Activated CD4-positive, alpha-beta T cell treated with anti-CD3 and anti-CD28 coated beads, Interleukin-2, Interleukin-6, amounts not matched to agents 100 ng/mL and 50 ng/mL, durations not matched to agents 16 hours and 8 hours (primary cell): ENCODE measurements around the gene HEXD.

Source experiments
- DNase-seq: peaks from one replicate; pipeline ENCODE4 v3.0.0-alpha.2; 2020

Gene HEXD

GRCh38 chr17:82416771-82417170 is 1.4 kb upstream of the HEXD start:
- no peak for DNase-seq

GRCh38 chr17:82419540-82419939 is 1.4 kb downstream of the HEXD start:
- peak; percentile 30 for DNase-seq

GRCh38 chr17:82424001-82424862 is 6.1 kb downstream of the HEXD start:
- peak; percentile 66 for DNase-seq

- DNase-seq: no peak
Measured at GRCh38 chr17:82424863-82425159, 6.7 kb downstream of the HEXD start.

- DNase-seq: no peak
Measured at GRCh38 chr17:82428546-82428945, 10.4 kb downstream of the HEXD start.

GRCh38 chr17:82429824-82430223 is 11.7 kb downstream of the HEXD start:
- no peak for DNase-seq

- DNase-seq: no peak
Measured at GRCh38 chr17:82432017-82432416, 13.9 kb downstream of the HEXD start.

- DNase-seq: no peak
Measured at GRCh38 chr17:82433560-82434215, 15.5 kb downstream of the HEXD start.

GRCh38 chr17:82434216-82434565 is 16.0 kb downstream of the HEXD start:
- DNase-seq: no peak

GRCh38 chr17:82435103-82435502 is 17.0 kb downstream of the HEXD start:
- DNase-seq: no peak

- DNase-seq: no peak
Measured at GRCh38 chr17:82435601-82436583, 17.7 kb downstream of the HEXD start.

GRCh38 chr17:82436601-82437324 is 18.6 kb downstream of the HEXD start:
- DNase-seq: no peak

GRCh38 chr17:82437325-82437668 is 19.1 kb downstream of the HEXD start:
- DNase-seq: no peak

GRCh38 chr17:82438401-82439193 is 20.4 kb downstream of the HEXD start:
- no peak for DNase-seq

GRCh38 chr17:82439194-82439828 is 21.2 kb downstream of the HEXD start:
- no peak for DNase-seq

- DNase-seq: no peak
Measured at GRCh38 chr17:82439829-82440365, 21.8 kb downstream of the HEXD start.

GRCh38 chr17:82440469-82440981 is 22.4 kb downstream of the HEXD start:
- DNase-seq: no peak

- DNase-seq: no peak
Measured at GRCh38 chr17:82440991-82441627, 23.0 kb downstream of the HEXD start.

GRCh38 chr17:82441691-82442487 is 23.7 kb downstream of the HEXD start:
- no peak for DNase-seq
